ENCODE data around the gene KRTAP10-8. TPM values are rescaled to one million over a fixed set of nuclear protein-coding genes. Genes with fewer than 3 reads are reported as not detected.

KRTAP10-8 gene
- total RNA-seq, 1 experiment from 2014 or later = not detected

DNA sequence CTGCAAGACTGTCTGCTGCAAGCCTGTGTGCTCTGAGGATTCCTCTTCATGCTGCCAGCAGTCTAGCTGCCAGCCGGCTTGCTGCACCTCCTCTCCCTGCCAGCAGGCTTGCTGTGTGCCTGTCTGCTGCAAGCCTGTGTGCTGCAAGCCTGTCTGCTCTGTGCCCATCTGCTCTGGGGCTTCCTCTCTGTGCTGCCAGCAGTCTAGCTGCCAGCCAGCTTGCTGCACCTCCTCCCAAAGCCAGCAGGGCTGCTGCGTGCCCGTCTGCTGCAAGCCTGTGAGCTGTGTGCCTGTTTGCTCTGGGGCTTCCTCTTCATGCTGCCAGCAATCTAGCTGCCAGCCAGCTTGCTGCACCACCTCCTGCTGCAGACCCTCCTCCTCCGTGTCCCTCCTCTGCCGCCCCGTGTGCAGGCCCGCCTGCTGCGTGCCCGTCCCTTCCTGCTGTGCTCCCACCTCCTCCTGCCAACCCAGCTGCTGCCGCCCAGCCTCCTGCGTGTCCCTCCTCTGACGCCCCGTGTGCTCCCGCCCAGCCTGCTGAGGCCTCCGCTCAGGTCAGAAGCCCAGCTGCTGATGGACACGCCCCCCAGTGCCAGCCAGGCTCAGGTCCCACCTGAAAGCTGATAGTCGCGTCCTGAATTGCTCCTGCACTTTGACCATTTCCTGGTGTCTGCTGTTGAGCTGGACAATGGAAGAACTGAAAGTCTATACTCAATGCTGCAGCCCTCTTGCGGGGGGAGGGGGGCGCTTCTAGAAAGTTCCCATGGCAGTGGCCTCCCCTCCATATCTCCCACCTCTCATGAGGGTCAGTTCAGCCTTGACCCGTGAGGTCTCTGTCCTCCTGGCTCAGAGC, 37.2 kb upstream of the KRTAP10-8 start:
- CTCF ChIA-PET = interaction anchor here (0.7 kb wide), 1 partner anchor 1001 kb away, joined by 3 read pairs; no protein-coding TSS in a partner anchor

DNA sequence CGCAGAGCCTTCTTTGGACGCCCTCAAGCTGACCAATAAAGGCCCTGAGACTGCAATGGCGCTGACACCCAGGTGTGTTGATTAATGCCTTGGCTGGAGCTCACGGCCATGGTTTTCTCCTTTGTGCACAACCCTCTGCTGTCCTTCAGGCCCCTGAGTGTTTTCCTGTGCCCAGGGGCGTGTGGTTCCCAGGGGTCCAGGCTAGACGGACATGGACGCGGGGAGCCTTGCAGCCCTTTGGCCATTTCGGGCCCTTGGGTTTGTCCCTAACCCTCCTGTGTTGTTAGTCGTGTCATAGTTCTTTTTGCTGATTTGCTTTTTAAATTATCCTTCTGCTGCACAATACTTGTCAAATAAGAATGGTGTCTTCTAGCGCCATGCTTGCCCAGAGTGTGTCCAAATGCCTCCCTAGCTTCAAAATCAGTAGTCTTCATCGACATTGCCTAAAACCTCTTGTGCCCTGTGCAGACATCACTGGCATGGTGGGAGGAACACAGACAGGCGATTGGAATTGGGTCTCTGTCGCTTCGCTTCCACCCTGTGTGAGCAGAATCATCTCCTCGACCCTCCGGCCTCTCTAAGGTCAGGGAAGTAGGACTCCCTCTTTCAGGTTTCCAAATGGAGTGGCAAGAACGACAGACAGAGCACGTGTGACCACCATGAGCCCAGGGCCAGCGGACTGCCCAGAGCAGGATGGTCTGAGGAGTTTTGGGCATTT, 36.4 kb upstream of the KRTAP10-8 start:
- intact Hi-C loops (cut with micrococcal nuclease; ENCODE audit: unreplicated experiment) = no loop called here
- Mint-ChIP-seq H3K4me3 (ENCODE audit: low read depth, unreplicated experiment) (peak overlapping the region; percentile 71), H3K9me3 (ENCODE audit: low read depth, unreplicated experiment) (peaks cover 6% of the 10 kb centered on the region), H3K4me1 (ENCODE audit: low read depth, unreplicated experiment) (peaks cover 19% of the 10 kb centered on the region), H3K27me3 (ENCODE audit: unreplicated experiment) (peaks cover 67% of the 10 kb centered on the region), H3K27ac (ENCODE audit: unreplicated experiment) (no peak overlapping the region), H3K36me3 (ENCODE audit: insufficient read depth, unreplicated experiment) (peaks cover 8% of the 10 kb centered on the region)
- TF ChIP-seq, protein P1, sequence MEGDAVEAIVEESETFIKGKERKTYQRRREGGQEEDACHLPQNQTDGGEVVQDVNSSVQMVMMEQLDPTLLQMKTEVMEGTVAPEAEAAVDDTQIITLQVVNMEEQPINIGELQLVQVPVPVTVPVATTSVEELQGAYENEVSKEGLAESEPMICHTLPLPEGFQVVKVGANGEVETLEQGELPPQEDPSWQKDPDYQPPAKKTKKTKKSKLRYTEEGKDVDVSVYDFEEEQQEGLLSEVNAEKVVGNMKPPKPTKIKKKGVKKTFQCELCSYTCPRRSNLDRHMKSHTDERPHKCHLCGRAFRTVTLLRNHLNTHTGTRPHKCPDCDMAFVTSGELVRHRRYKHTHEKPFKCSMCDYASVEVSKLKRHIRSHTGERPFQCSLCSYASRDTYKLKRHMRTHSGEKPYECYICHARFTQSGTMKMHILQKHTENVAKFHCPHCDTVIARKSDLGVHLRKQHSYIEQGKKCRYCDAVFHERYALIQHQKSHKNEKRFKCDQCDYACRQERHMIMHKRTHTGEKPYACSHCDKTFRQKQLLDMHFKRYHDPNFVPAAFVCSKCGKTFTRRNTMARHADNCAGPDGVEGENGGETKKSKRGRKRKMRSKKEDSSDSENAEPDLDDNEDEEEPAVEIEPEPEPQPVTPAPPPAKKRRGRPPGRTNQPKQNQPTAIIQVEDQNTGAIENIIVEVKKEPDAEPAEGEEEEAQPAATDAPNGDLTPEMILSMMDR (IDR thresholded peaks at IDR 0.05; ENCODE audit: unreplicated experiment) = no peak
- no TSS peak for BruUV-seq (replicated peaks)
- CTCF ChIA-PET = no interaction called here
- DNase-seq = no peak

More for the DNA sequence above, 37.2 kb upstream of the KRTAP10-8 start:
- peak; percentile 34 for DNase-seq
- intact Hi-C loops (cut with micrococcal nuclease; ENCODE audit: unreplicated experiment) = no loop called here
- TF ChIP-seq, protein P1 (IDR thresholded peaks at IDR 0.05; ENCODE audit: unreplicated experiment) = no peak
- Mint-ChIP-seq H3K4me3 (ENCODE audit: low read depth, unreplicated experiment) (peak overlapping the region; percentile 71), H3K27me3 (ENCODE audit: unreplicated experiment) (peaks cover 63% of the 10 kb centered on the region), H3K36me3 (ENCODE audit: insufficient read depth, unreplicated experiment) (peaks cover 8% of the 10 kb centered on the region), H3K9me3 (ENCODE audit: low read depth, unreplicated experiment) (peaks cover 6% of the 10 kb centered on the region), H3K4me1 (ENCODE audit: low read depth, unreplicated experiment) (peaks cover 13% of the 10 kb centered on the region), H3K27ac (ENCODE audit: unreplicated experiment) (no peak overlapping the region)
- BruUV-seq (replicated peaks) = no TSS peak

GRCh38 chr21:44576025-44576420, 35.9 kb upstream of the KRTAP10-8 start:
- H3K4me3 Mint-ChIP-seq (ENCODE audit: low read depth, unreplicated experiment) = no peak overlapping the region

GRCh38 chr21:44578371-44579055, 33.4 kb upstream of the KRTAP10-8 start:
- H3K27ac Mint-ChIP-seq (ENCODE audit: unreplicated experiment) = no peak overlapping the region
- H3K36me3 Mint-ChIP-seq (ENCODE audit: insufficient read depth, unreplicated experiment) = peaks cover 8% of the 10 kb centered on the region
- intact Hi-C loops (cut with micrococcal nuclease; ENCODE audit: unreplicated experiment) = no loop called here
- H3K27me3 Mint-ChIP-seq (ENCODE audit: unreplicated experiment) = peaks cover 71% of the 10 kb centered on the region
- CTCF ChIA-PET = no interaction called here
- no peak for DNase-seq
- no peak overlapping the region for H3K4me3 Mint-ChIP-seq (ENCODE audit: low read depth, unreplicated experiment)
- peaks cover 11% of the 10 kb centered on the region for H3K9me3 Mint-ChIP-seq (ENCODE audit: low read depth, unreplicated experiment)
- TF ChIP-seq, protein P1 (IDR thresholded peaks at IDR 0.05; ENCODE audit: unreplicated experiment) = no peak
- no TSS peak for BruUV-seq (replicated peaks)
- H3K4me1 Mint-ChIP-seq (ENCODE audit: low read depth, unreplicated experiment) = peaks cover 19% of the 10 kb centered on the region

More at GRCh38 chr21:44576025-44576420, 35.9 kb upstream of the KRTAP10-8 start:
- intact Hi-C loops (cut with micrococcal nuclease; ENCODE audit: unreplicated experiment) = no loop called here
- no TSS peak for BruUV-seq (replicated peaks)
- H3K4me1 Mint-ChIP-seq (ENCODE audit: low read depth, unreplicated experiment) = peaks cover 19% of the 10 kb centered on the region
- TF ChIP-seq, protein P1 (IDR thresholded peaks at IDR 0.05; ENCODE audit: unreplicated experiment) = no peak
- DNase-seq = no peak
- no peak overlapping the region for H3K27ac Mint-ChIP-seq (ENCODE audit: unreplicated experiment)
- peaks cover 8% of the 10 kb centered on the region for H3K36me3 Mint-ChIP-seq (ENCODE audit: insufficient read depth, unreplicated experiment)
- H3K9me3 Mint-ChIP-seq (ENCODE audit: low read depth, unreplicated experiment) = peaks cover 7% of the 10 kb centered on the region
- peaks cover 70% of the 10 kb centered on the region for H3K27me3 Mint-ChIP-seq (ENCODE audit: unreplicated experiment)
- CTCF ChIA-PET = no interaction called here

Measured in Calu3 (cell line).